GM18868 (cell line): Measurements from ENCODE around the gene DVL3.

Source experiments
- ATAC-seq: cut with Tn5 transposase; IDR thresholded peaks from one replicate; pipeline ENCODE4 v1.9.1; 2021; ENCODE audit warnings: mild to moderate bottlenecking, moderate library complexity; ENCODE audit not compliant: unreplicated experiment

The DVL3 gene

DNA sequence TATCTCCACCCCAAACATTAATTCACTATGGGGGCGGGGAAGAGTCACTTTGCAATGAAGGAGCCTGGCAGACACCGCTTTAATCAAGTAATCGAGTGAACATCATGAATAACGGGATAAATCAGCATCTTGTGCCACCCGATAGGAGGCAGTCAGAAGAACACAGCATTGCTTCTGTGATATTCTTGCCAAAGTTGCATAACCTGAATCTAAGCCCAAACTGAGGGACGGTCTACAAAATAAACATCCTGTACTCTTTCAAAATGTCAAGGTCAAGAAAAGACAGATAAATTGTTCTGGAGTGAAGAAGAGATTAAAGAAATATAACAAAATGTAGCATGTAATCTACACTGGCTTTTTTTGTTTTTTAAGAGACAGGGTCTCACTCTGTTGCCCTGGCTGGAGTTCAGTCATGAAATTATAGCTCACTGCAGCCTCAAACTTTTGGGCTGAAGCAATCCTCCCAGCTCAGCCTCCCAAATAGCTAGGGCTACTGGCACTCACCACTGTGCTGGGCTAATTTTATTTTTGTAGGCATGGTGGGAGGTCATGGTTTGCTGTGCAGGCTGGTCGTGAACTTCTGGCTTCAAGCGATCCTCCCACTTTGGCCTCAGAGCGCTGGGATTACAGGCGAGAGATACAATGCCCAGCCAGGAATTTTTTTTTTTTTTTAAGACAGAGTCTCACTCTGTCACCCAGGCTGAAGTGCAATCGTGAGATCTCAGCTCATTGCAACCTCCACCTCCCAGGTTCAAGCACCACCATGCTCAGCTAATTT lies 54.2 kb downstream of the DVL3 start:
- ATAC-seq = no peak

GRCh38 chr3:184211297-184211696 lies 56.1 kb downstream of the DVL3 start:
- no peak for ATAC-seq

- ATAC-seq = no peak
Observed at GRCh38 chr3:184211718-184212117, 56.5 kb downstream of the DVL3 start.

- ATAC-seq = no peak
Observed at GRCh38 chr3:184218814-184219213, 63.6 kb downstream of the DVL3 start.

DNA sequence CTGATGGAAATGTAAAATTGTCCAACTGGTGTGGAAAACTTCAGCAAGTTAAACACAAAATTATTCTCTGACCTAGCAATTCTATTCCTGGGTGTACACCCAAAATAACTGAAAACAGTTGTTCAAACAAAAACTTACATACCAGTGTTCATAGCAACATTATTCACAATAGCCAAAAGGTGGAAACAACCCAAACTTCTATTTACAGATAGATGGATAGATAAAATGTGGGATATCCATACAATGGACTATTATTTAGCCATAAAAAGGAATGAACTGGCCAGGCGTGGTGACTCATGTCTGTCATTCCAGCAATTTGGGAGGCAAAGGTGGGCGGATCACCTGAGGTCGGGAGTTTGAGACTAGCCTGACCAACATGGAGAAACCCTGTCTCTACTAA lies 67.3 kb downstream of the DVL3 start:
- no peak for ATAC-seq
